Type B pancreatic cell (in vitro differentiated cells): ENCODE results near the gene NRN1. TPM values are rescaled to one million over a fixed set of nuclear protein-coding genes. Genes with fewer than 3 reads are reported as not detected.

Experiments used
- DNase-seq: peaks from one replicate; pipeline ENCODE4 v3.0.0; 2021; ENCODE audit warnings: mixed read lengths; ENCODE audit not compliant: unreplicated experiment; ENCODE audit errors: extremely low spot score
- H3K27ac Mint-ChIP-seq: 2 replicates; pipeline ENCODE4 v1.8.0; 2021; ENCODE audit warnings: mild to moderate bottlenecking, mixed read lengths
- H3K27me3 Mint-ChIP-seq: 2 replicates; pipeline ENCODE4 v1.8.0; 2021; ENCODE audit warnings: mixed read lengths
- H3K36me3 Mint-ChIP-seq: 2 replicates; pipeline ENCODE4 v1.8.0; 2021; ENCODE audit warnings: mixed read lengths
- H3K4me1 Mint-ChIP-seq: one replicate; pipeline ENCODE4 v1.8.0; 2021; ENCODE audit warnings: mixed read lengths; ENCODE audit not compliant: unreplicated experiment
- H3K4me3 Mint-ChIP-seq: 2 replicates; pipeline ENCODE4 v1.8.0; 2021; ENCODE audit warnings: mild to moderate bottlenecking, mixed read lengths
- H3K9me3 Mint-ChIP-seq: 2 replicates; pipeline ENCODE4 v1.8.0; 2021; ENCODE audit warnings: mixed read lengths
- CTCF ChIP-seq: fragments of 200-600 bp; sonication (generic); conservative IDR thresholded peaks from 2 replicates; pipeline ENCODE4 v1.5.0; 2021; ENCODE audit warnings: antibody characterized with exemption, mild to moderate bottlenecking
- total RNA-seq: library from RNA; stranded (reverse); gene quantifications from 2 replicates; pipeline ENCODE4 v1.2.1, GENCODE V29; 2021; ENCODE audit warnings: low replicate concordance

Gene NRN1
- total RNA-seq, 1 donor from 2014 or later, result 6.3 TPM

GRCh38 chr6:5999688-6000608, 6.8 kb downstream of the NRN1 start:
- peak overlapping the region; percentile 49 for H3K4me3 Mint-ChIP-seq

GRCh38 chr6:5998711-5999687, 7.7 kb downstream of the NRN1 start:
- TF ChIP-seq CTCF, result no peak

More at GRCh38 chr6:5999688-6000608, 6.8 kb downstream of the NRN1 start:
- TF ChIP-seq CTCF, result no peak
- H3K27ac Mint-ChIP-seq, result peak overlapping the region; percentile 29
- DNase-seq, result no peak
- peaks cover 30% of the 10 kb centered on the region for H3K4me1 Mint-ChIP-seq
- H3K9me3 Mint-ChIP-seq, result peaks cover 9% of the 10 kb centered on the region
- peaks cover 3% of the 10 kb centered on the region for H3K36me3 Mint-ChIP-seq
- H3K27me3 Mint-ChIP-seq, result peaks cover 98% of the 10 kb centered on the region

GRCh38 chr6:5998236-5998635, 8.5 kb downstream of the NRN1 start:
- Mint-ChIP-seq H3K4me3 (peak overlapping the region; percentile 78), H3K9me3 (peaks cover 9% of the 10 kb centered on the region), H3K36me3 (peaks cover 3% of the 10 kb centered on the region), H3K27me3 (peaks cover 98% of the 10 kb centered on the region), H3K27ac (no peak overlapping the region), H3K4me1 (peaks cover 19% of the 10 kb centered on the region)
- no peak for DNase-seq
- no peak for TF ChIP-seq CTCF

More at GRCh38 chr6:5998711-5999687, 7.7 kb downstream of the NRN1 start:
- Mint-ChIP-seq H3K4me1 (peaks cover 21% of the 10 kb centered on the region), H3K27ac (peak overlapping the region; percentile 48), H3K4me3 (peak overlapping the region; percentile 80), H3K36me3 (peaks cover 3% of the 10 kb centered on the region), H3K27me3 (peaks cover 98% of the 10 kb centered on the region), H3K9me3 (peaks cover 9% of the 10 kb centered on the region)
- no peak for DNase-seq

GRCh38 chr6:5997420-5997987, 9.2 kb downstream of the NRN1 start:
- Mint-ChIP-seq H3K27ac (no peak overlapping the region), H3K4me1 (peaks cover 19% of the 10 kb centered on the region), H3K4me3 (peak overlapping the region; percentile 92), H3K27me3 (peaks cover 98% of the 10 kb centered on the region), H3K9me3 (peaks cover 9% of the 10 kb centered on the region), H3K36me3 (peaks cover 3% of the 10 kb centered on the region)
- no peak for TF ChIP-seq CTCF
- no peak for DNase-seq
